Measurements from ENCODE around the gene AQP12A. TPM values are rescaled to one million over a fixed set of nuclear protein-coding genes. Genes with fewer than 3 reads are reported as not detected.

AQP12A gene
- total RNA-seq, 1 experiment from 2014 or later = not detected

DNA sequence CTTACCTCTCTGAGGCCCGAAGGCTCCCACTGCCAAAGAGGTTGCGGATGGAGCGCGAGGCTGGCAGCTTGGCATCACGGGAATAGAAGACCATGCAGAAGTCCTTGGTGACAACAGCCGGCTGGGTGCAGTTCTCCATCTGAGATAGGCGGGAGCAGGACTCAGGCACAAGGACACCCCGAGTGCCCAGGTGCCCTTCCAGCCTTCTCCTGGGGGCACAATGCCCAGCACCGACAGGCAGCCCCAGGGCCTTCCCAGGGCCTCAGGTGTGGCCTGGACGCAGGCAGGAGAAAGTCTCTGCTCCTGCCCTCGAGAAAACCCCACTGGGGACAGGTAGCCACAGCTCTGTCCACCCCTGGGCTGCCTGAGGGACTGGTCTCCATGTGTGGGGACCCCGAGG is 33.6 kb downstream of the AQP12A start:
- in situ Hi-C loops (cut with HindIII; ENCODE audit: low pct_unique_long_range_greater_than_20kb, low sequenced_read_pairs) = no loop called here
- no peak for DNase-seq (ENCODE audit: low read depth, low spot score)

DNA sequence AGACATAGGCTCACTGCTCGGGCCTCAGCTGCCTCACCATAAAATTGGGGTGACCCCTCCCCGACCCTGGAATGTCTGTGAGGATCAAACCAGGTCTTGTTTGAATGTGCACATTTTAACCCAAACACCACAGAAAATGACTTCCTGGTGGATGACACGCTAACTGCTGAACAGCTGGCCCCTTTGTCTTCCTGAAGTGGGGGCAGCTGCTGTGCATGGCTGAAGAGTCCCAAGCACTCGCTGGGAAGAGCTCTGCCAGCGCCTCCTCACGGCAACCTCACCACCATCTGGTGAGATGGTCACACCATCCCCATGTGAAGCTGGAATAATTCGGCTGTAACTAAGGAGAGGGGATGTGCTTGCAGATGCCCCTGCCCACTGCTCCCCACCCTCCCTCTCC is 34.0 kb downstream of the AQP12A start:
- in situ Hi-C loops (cut with HindIII; ENCODE audit: low pct_unique_long_range_greater_than_20kb, low sequenced_read_pairs) = no loop called here
- DNase-seq (ENCODE audit: low read depth, low spot score) = peak; percentile 12

- DNase-seq (ENCODE audit: low read depth, low spot score) = no peak
- in situ Hi-C loops (cut with HindIII; ENCODE audit: low pct_unique_long_range_greater_than_20kb, low sequenced_read_pairs) = no loop called here
Observed at GRCh38 chr2:240726876-240727275, 35.2 kb downstream of the AQP12A start.

DNA sequence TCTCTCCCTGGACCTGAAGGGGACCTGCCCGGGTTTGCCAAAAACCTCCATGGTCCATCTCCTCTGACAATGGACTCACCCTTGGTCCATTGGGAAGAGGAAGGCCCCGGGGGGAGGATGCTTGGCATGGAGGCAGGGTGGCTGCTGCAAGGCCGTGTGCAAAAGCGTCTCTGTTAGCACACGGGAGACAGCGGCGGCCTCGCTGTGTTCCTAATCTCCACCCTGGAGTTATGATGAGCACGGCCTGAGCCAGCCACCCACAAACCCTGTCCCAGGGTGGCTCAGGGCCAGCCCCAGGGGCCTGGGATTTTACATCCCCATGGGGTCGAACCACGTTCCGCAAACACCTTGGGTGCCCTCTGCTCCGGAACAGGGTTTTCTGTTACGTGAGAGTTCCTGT is 35.8 kb downstream of the AQP12A start:
- DNase-seq (ENCODE audit: low read depth, low spot score) = no peak
- in situ Hi-C loops (cut with HindIII; ENCODE audit: low pct_unique_long_range_greater_than_20kb, low sequenced_read_pairs) = no loop called here

DNA sequence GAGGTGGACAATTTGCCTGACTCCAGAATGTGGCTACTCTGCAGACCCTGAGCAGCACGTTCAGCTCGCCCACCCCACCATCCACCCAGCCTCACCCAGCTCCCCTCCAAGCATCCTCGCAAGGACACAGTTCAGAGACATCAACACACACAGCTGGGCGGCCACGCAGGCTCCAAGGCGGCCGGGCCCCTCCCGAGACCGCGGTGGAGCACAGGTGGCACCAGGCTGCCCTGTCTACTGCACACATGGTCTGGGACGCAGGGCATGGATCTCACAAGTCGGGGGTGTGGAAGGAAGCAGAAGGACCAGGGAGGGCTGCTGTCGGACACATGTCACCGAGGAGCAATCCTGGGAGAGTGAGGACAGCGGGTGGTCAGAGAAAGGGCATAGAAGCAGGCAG is 36.2 kb downstream of the AQP12A start:
- in situ Hi-C loops (cut with HindIII; ENCODE audit: low pct_unique_long_range_greater_than_20kb, low sequenced_read_pairs) = no loop called here

GRCh38 chr2:240728361-240728760 is 36.7 kb downstream of the AQP12A start:
- DNase-seq (ENCODE audit: low read depth, low spot score) = no peak
- in situ Hi-C loops (cut with HindIII; ENCODE audit: low pct_unique_long_range_greater_than_20kb, low sequenced_read_pairs) = no loop called here

More for the DNA sequence above, 36.2 kb downstream of the AQP12A start:
- DNase-seq (ENCODE audit: low read depth, low spot score) = no peak

DNA sequence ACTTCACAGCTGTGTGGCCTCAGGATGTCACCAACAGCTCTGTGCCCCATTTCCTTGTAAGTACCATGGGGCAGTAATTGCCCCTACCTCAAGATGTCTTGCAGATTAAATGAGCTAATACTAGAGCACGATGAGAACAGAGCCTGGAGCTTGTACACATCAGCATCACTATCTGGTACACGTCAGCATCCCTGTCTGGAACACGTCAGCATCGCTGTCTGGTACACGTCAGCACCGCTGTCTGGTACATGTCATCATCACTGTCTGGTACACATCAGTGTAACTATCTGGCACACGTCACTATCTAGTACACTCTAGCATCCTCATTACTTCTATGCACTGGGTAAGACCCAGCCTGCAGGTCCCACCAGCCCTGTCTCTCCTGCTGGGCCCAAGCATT is 37.2 kb downstream of the AQP12A start:
- in situ Hi-C loops (cut with HindIII; ENCODE audit: low pct_unique_long_range_greater_than_20kb, low sequenced_read_pairs) = no loop called here
- DNase-seq (ENCODE audit: low read depth, low spot score) = no peak

GRCh38 chr2:240730501-240731177 is 39.0 kb downstream of the AQP12A start:
- in situ Hi-C loops (cut with HindIII; ENCODE audit: low pct_unique_long_range_greater_than_20kb, low sequenced_read_pairs) = no loop called here
- peak; percentile 9 for DNase-seq (ENCODE audit: low read depth, low spot score)

- DNase-seq (ENCODE audit: low read depth, low spot score) = no peak
Observed at GRCh38 chr2:240731178-240731545, 39.5 kb downstream of the AQP12A start.

GRCh38 chr2:240732184-240732583 is 40.5 kb downstream of the AQP12A start:
- in situ Hi-C loops (cut with HindIII; ENCODE audit: low pct_unique_long_range_greater_than_20kb, low sequenced_read_pairs) = no loop called here
- DNase-seq (ENCODE audit: low read depth, low spot score) = no peak

More at GRCh38 chr2:240731178-240731545, 39.5 kb downstream of the AQP12A start:
- in situ Hi-C loops (cut with HindIII; ENCODE audit: low pct_unique_long_range_greater_than_20kb, low sequenced_read_pairs) = no loop called here

DNA sequence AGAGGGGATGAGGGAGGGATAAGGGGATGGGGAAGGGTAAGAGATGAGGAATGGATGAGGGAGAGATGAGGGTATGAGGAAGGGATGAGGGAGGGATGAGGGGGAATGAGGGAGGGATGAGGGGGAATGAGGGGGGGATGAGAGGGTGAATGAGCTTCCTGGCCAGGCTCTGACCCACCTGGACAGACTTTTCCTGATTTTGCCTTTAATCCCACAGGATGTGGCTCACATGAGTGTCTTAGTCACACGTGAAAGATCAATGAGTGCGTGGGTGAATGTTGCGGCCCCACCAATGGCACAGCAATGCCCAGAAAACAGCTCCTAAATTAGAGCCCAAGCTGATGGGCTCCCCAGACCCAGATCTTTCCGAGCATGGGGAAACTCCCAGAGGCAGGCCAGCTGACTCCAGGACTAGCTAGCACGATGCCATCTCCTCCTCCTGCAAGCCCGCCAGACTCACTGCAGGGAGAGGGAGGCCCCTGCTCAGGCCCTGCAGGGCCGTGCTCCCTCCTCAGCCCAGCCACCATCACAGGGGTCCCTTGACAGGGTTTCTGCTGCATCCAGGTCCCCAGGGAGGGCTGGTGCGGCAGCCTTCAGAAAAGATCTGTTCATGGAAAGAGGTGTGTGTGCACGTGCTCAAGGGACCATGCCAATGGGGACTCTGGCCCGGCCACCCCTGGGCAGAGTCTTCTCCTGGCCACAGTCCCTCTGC is 41.4 kb downstream of the AQP12A start:
- no peak for DNase-seq (ENCODE audit: low read depth, low spot score)
- in situ Hi-C loops (cut with HindIII; ENCODE audit: low pct_unique_long_range_greater_than_20kb, low sequenced_read_pairs) = no loop called here

DNA sequence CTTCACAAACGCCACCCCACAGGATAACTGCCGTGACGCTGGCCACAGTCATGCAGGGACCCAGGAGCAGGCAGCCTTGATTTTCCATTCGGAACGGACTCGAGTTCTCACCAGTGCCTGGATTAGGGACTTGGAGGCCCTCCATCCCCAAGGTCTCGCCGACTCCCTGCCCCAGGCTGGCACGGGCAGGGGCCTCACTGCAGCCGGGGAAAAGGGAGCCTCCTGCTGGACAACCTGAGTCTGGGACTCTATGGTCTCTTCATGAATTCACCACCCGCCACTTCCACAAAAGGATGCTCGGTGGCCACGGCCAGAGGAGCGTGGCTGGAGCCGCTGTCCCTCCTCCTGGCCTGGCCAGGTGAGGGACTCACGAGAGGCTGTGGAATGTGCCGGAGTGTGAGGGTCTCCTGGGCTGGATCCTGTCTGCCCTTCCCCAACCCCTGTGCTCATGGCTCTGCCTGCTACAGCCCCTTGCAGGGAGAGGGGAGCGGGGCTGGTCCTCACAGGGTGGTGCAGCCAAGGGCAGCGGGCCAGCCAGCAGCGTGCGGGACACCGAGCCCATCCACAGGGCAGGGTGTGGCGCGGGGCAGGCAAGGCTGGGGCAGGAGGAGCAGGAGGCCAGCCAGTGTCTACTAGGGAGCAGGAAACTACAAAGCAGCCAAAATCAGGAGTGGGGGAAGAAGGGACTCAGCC is 42.3 kb downstream of the AQP12A start:
- DNase-seq (ENCODE audit: low read depth, low spot score) = peak; percentile 44
- in situ Hi-C loops (cut with HindIII; ENCODE audit: low pct_unique_long_range_greater_than_20kb, low sequenced_read_pairs) = no loop called here

GRCh38 chr2:240734756-240735155 is 43.1 kb downstream of the AQP12A start:
- DNase-seq (ENCODE audit: low read depth, low spot score) = no peak
- in situ Hi-C loops (cut with HindIII; ENCODE audit: low pct_unique_long_range_greater_than_20kb, low sequenced_read_pairs) = no loop called here

DNA sequence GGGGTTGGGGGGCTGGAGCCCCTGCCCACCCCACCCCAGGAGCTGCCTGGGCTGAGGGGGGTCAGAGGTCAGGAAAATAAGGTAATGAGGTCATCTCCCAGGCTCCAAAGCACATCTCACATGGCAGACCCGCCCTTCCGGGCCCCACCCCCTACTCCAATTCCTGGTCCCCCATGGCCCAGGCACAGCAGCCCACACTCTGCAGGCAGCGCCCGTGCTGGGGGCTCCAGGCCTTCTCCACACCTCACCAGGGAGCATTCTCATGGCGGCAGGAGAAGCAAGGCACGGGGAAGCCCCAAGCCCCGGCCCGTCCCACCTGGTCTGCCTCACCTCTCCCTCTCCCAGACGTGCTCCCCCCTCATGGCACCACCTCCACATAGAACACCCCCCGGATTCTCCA is 43.8 kb downstream of the AQP12A start:
- DNase-seq (ENCODE audit: low read depth, low spot score) = no peak
- in situ Hi-C loops (cut with HindIII; ENCODE audit: low pct_unique_long_range_greater_than_20kb, low sequenced_read_pairs) = no loop called here

GRCh38 chr2:240736281-240737250 is 44.9 kb downstream of the AQP12A start:
- in situ Hi-C loops (cut with HindIII; ENCODE audit: low pct_unique_long_range_greater_than_20kb, low sequenced_read_pairs) = no loop called here
- DNase-seq (ENCODE audit: low read depth, low spot score) = no peak

DNA sequence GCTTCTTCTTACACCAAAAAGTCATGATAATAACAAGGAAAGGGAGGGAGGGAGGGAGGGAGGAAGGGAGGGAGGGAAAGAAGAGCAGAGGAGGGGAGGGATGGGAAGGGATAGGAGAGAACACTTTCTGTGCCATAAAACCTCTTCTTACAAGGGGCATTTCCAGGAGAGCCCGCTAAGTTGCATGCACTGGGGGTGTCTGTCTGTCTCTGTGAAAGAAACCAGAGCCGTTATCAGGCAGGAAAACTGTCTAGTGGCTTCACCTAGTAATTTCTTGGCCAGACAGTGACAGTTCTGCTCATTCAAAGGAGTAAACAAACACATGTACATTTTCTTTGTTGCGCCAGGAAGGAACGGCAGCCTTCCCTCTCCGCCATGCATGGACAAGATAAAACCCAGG is 45.8 kb downstream of the AQP12A start:
- in situ Hi-C loops (cut with HindIII; ENCODE audit: low pct_unique_long_range_greater_than_20kb, low sequenced_read_pairs) = no loop called here
- DNase-seq (ENCODE audit: low read depth, low spot score) = no peak

DNA sequence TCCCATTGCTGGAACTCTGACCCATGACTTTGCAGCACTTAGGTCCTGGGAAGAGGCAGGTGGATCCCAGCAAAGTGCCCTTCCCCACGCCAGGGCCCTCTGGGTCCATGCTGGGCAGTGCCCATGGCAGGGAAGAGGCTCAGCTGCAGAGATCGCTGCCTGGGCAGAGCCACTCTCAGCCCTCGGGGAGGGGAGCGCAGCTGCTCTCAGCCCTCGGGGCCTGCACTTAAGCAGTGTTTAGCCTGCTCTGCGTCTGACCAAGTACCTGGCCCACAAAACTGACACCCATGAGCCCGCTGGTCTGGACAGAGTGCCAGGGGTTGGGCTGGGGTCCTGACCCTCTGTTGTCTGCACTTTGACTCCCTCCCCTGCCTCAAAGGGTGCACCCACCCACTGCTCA is 46.3 kb downstream of the AQP12A start:
- no peak for DNase-seq (ENCODE audit: low read depth, low spot score)
- in situ Hi-C loops (cut with HindIII; ENCODE audit: low pct_unique_long_range_greater_than_20kb, low sequenced_read_pairs) = no loop called here

DNA sequence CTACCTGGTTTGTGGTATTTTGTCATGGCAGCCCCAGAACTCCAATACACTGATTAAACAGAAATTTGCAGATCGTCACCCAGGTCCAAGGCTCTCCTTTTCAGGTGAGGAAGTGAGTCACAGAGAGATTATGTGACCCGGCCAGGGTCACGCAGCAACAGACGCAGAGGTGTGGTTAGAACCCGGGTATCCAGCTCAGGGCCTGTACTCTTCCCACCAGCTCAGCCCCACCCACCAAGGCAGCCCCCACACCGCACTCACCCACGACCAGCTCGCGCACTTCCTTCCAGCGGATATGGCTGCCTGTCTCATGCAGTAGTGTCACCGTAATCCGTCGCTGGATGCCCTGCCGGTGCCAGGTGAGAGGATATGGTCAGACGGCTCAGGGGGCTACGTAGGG is 48.1 kb downstream of the AQP12A start:
- no peak for DNase-seq (ENCODE audit: low read depth, low spot score)
- in situ Hi-C loops (cut with HindIII; ENCODE audit: low pct_unique_long_range_greater_than_20kb, low sequenced_read_pairs) = no loop called here
